KOPT-K1 (cell line): Measurements from ENCODE around the gene ALPI.
"Not testable (repeated sequence)": the region's sequence is repeated elsewhere in the genome, so short reads cannot be mapped to it uniquely, and the experiment has no call there.

ENCODE experiments used
- H3K27ac ChIP-seq: fragments of 200-600 bp; sonication (generic); 2 replicates; pipeline ENCODE4 v1.5.1; 2016; ENCODE audit warnings: antibody characterized with exemption, mild to moderate bottlenecking, low read depth, low read length; ENCODE audit not compliant: poor library complexity, severe bottlenecking
- H3K36me3 ChIP-seq: fragments of 200-600 bp; sonication (generic); 2 replicates; pipeline ENCODE4 v1.5.1; 2017; ENCODE audit warnings: antibody characterized with exemption, mild to moderate bottlenecking, low read length, moderate library complexity; ENCODE audit not compliant: insufficient read depth
- H3K9me3 ChIP-seq: fragments of 200-600 bp; sonication (generic); 2 replicates; pipeline ENCODE4 v1.5.1; 2017; ENCODE audit warnings: antibody characterized with exemption, low read length, mild to moderate bottlenecking; ENCODE audit not compliant: insufficient read depth, poor library complexity, severe bottlenecking

The ALPI gene

DNA sequence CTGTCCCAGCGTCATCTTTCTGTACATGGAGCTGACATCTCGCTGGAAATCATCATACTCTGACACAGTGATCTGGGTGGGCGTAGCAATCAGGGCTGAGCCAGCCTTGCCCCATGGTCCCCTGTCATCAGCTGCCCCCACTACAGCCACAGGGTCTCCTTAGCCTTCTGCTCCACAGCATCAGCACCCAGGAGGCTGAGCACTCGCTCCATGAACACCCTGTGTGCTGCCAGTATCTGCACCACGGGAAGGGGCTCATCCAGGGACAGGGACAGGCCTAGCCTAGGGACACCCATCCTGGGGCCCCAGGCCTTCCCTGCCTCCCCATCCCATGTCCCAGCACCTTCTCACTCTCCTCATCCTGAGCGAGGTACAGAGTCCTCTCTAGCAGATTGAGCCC, 37.9 kb upstream of the ALPI start:
- H3K36me3 ChIP-seq, result no peaks in the 10 kb centered on the region
- H3K9me3 ChIP-seq, result peaks cover 38% of the 10 kb centered on the region

GRCh38 chr2:232418466-232419244, 37.3 kb upstream of the ALPI start:
- no peaks in the 10 kb centered on the region for H3K36me3 ChIP-seq
- no peak overlapping the region for H3K27ac ChIP-seq
- peaks cover 38% of the 10 kb centered on the region for H3K9me3 ChIP-seq

More for the DNA sequence above, 37.9 kb upstream of the ALPI start:
- H3K27ac ChIP-seq, result no peak overlapping the region

DNA sequence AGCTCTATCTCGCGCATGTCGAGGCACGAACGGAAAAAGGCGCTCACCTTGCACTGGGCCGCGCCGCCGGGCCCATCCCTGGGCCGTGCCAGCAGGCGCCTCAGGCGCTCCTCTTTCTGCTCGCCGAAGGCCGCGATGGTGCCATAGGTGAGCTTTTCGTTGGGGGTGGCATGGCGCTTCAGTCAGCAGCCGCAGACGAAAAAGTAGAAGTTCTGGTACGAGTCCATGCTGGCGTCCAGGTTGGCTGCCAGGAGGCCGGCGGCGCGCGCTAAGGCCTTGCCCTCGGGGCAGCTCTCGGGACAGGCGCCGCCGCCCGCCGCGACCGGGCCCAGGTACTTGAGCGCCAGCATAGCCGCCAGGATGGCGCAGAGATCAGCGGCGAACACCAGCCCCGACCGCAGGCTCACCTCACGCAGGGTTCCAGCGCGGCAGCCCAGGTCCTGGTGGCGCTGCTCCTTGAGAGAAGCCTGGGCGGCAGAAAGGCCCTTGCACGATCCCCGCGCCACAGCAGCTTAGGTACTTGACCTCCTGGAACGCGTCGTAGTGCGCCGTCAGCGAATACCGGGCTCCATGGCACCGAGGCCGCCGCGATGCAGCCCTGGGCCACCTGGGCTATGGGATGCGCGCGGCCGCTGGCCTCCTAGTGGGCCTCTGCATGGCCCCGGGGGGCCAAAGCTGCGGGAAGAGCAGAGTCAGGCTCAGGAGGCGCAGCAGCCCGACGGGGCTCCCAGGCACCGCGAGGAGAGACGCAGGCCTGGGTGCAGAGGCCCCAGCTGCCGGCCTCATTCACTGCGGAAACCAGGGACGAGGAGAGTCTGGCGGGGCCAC, 36.5 kb upstream of the ALPI start:
- Histone ChIP-seq H3K27ac (no peak overlapping the region), H3K9me3 (peaks cover 38% of the 10 kb centered on the region), H3K36me3 (no peaks in the 10 kb centered on the region)

GRCh38 chr2:232420073-232420454, 35.9 kb upstream of the ALPI start:
- H3K9me3 ChIP-seq, result peaks cover 38% of the 10 kb centered on the region
- H3K27ac ChIP-seq, result no peak overlapping the region
- no peaks in the 10 kb centered on the region for H3K36me3 ChIP-seq

DNA sequence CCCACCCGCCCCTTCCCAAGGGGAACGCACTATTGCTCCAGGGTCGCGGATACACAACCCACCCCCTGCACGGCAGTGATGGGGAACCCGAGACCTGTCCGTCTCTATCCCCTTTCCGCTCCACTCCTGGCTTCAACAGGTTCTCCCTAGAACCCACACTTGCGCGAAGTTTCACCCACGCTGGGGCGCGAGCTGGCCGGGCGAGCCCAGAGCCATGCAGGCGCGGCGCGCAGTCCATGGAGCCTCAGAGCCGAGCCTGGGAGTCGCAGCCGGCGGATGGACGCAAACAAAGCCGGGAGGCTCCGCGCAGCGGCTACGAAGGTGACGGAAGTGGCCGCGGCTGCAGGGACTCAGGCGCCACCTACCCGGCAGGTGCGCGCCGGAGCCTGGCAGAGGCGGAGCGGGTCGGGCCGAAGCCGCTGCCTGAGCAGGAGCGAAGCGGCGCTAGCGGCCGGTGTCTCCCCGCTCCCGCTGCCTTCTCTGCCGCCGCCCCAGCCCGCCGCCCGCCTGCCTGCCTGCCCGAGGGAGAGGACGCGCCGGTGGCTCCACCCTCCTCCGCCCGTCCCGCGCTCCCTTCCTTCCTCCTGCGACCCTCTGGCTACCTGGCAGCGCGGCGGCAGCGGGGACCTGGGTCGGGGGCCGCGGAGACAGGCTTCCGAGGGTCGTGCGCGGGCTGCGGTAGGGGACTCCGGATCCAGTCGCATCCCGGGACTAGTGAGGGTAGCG, 35.3 kb upstream of the ALPI start:
- no peaks in the 10 kb centered on the region for H3K36me3 ChIP-seq
- peaks cover 38% of the 10 kb centered on the region for H3K9me3 ChIP-seq
- H3K27ac ChIP-seq, result no peak overlapping the region

DNA sequence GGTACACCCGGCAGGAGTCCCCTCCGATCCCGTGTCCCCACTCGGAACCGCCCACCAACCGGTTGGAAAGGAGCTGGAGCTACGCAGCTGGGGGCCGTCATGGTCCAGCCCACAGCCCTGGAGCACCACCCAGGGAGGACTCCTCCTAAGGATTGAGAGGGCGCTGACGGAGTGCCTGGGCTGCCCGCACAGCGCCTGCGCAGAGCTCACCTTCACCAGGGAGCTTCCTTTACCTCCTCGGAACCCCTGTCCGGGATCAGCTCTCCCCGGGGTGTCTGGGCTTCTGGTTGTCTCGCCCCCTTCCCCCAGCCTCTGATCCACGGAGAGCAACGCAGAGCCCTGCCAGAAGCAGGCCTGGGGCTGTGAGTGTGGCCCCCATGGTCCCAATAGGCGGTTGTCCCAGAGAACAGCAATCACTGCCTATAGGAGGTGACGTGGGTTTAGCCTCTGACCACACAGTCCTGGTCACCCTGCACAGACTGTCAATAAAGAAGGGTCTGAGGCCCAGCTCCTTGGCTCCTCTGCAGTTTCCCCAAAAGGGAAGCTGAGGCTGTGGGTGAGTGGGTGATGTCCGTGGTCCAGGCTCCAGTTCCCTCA, 34.7 kb upstream of the ALPI start:
- Histone ChIP-seq H3K9me3 (peaks cover 38% of the 10 kb centered on the region), H3K36me3 (no peaks in the 10 kb centered on the region), H3K27ac (no peak overlapping the region)

DNA sequence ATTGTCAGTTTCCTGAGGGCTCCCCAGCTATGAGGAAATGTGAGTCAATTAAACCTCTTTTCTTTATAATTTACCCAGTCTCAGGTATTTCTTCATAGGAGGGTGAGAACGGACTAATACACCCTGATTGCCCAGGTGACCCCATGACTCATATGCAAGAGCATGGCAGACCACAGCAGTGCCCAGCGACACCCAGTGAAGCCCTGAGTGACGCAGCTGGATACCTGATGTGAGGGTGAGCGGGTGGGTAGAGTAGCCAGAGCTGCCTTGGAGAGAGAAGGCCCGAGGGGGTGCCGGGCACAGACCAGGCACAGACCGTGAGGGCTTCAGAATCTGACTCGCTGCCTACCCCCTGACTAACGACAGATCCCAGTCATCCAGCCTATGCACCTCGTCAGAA, 33.9 kb upstream of the ALPI start:
- no peak overlapping the region for H3K27ac ChIP-seq
- peaks cover 38% of the 10 kb centered on the region for H3K9me3 ChIP-seq
- H3K36me3 ChIP-seq, result no peaks in the 10 kb centered on the region

DNA sequence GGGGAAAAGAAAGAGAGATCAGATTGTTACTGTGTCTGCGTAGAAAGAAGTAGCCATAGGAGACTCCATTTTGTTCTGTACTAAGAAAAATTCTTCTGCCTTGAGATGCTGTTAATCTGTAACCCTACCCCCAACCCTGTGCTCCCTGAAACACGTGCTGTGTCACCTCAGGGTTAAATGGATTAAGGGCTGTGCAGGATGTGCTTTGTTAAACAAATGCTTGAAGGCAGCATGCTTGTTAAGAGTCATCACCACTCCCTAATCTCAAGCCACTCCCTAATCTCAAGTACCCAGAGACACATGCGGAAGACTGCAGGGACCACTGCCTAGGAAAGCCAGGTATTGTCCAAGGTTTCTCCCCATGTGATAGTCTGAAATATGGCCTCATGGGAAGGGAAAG, 33.0 kb upstream of the ALPI start:
- not testable (repeated sequence) for H3K36me3 ChIP-seq, H3K27ac ChIP-seq
- H3K9me3 ChIP-seq, result peaks cover 38% of the 10 kb centered on the region

DNA sequence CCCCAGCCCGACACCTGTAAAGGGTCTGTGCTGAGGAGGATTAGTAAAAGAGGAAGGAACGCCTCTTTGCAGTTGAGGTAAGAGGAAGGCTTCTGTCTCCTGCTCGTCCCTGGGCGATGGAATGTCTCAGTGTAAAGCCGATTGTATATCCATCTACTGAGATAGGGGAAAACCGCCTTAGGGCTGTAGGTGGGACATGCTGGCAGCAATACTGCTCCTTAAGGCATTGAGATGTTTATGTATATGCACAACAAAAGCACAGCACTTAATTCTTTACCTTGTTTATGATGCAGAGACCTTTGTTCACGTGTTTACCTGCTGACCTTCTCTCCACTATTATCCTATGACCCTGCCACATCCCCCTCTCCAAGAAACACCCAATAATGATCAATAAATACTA, 32.5 kb upstream of the ALPI start:
- H3K27ac ChIP-seq, H3K36me3 ChIP-seq: not testable (repeated sequence)
- peaks cover 38% of the 10 kb centered on the region for H3K9me3 ChIP-seq

- no peaks in the 10 kb centered on the region for H3K36me3 ChIP-seq
- H3K27ac ChIP-seq, result no peak overlapping the region
- H3K9me3 ChIP-seq, result no peaks in the 10 kb centered on the region
Measured at GRCh38 chr2:232431705-232432590, 24.0 kb upstream of the ALPI start.

DNA sequence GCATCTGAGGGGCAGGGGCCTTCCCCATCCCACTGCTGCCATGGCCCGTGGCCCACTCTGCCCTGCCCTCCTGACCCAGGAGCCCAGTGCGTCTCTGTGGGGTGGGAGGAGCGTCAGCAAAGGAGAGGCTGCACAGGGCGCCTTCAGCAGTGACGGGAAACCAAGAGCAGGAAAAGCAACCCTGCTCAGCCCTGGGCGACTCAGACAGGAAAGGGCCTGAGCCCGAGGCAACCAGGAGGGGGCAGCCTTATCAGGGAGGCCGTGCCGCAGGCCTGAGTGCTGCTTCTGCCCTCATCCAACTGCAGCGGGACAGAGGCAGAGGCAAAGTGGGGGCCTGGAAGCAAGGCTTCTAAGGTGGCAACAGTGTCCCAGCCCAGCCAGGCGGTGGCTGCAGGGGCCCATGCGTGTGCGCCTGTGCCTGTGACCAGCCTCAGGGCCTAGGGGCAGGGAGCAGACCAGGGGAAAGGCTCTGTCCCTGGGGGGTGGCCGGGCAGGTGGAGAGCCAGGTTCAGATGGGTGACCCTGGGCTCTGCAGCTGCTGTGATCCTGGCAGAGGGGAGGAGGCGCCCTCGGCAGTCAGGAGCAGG, 23.3 kb upstream of the ALPI start:
- Histone ChIP-seq H3K9me3 (no peaks in the 10 kb centered on the region), H3K36me3 (no peaks in the 10 kb centered on the region), H3K27ac (no peak overlapping the region)

DNA sequence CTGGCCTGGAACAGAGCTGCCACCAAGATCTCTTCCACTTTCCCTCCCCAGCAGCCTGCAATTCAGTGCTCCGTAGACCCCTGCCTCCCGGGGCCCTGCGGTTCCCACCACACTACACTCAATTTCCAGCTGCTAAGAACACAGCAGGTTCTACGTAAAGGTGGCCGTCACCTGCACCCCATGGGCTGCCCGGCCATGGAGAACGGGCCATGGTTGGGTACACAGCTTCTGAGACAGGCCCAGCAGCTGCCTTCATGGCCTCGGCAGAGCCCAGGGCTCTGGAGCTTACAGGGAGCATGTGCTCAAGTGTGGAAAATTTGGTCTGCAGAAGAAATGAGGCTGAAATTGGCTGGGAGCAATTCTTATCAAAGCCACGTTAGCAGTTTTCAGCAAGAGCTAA, 22.3 kb upstream of the ALPI start:
- H3K9me3 ChIP-seq, H3K27ac ChIP-seq, H3K36me3 ChIP-seq: not testable (repeated sequence)

DNA sequence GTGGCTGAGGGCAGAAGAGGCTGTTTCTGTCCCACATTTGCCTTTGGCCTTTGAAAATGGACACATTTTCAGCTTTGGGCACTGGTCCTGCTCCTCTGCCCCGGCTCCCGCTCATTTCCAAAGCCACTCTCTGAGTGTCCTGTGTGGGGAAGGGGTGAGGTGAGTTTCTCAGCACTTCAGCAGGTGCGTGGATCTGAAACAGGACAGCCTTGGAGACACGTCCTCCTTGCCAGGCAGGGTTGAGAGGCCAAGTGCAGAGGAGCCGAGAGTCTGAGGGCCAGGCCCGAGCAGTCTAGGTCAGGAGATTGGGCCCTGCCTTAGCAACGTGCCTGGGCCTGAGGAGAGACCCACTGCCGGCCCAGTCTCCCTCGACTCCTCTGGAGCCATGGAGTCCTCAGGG, 21.9 kb upstream of the ALPI start:
- Histone ChIP-seq H3K27ac (no peak overlapping the region), H3K36me3 (no peaks in the 10 kb centered on the region)

More for the DNA sequence above, 21.9 kb upstream of the ALPI start:
- H3K9me3 ChIP-seq, result no peaks in the 10 kb centered on the region
